ENCODE results near the gene ZNF688.
A peak's percentile ranks its signal among the peaks of the same experiment; 100 is the strongest.
"Not testable (repeated sequence)": the region's sequence is repeated elsewhere in the genome, so short reads cannot be mapped to it uniquely, and the experiment has no call there.

The ZNF688 gene

GRCh38 chr16:30601966-30602365 is 30.5 kb upstream of the ZNF688 start:
- no peak for TF ChIP-seq CTCF (IDR thresholded peaks at IDR 0.05; ENCODE audit: insufficient read depth, low read depth, low read length, missing control alignments)
- no peak for DNase-seq (ENCODE audit: low read depth)
- no peak overlapping the region for H3K4me3 ChIP-seq (ENCODE audit: low read depth, low read length)

- no peak overlapping the region for H3K4me3 ChIP-seq (ENCODE audit: low read depth, low read length)
- TF ChIP-seq CTCF (IDR thresholded peaks at IDR 0.05; ENCODE audit: insufficient read depth, low read depth, low read length, missing control alignments) = no peak
- DNase-seq (ENCODE audit: low read depth) = no peak
Measured at GRCh38 chr16:30600929-30601328, 29.4 kb upstream of the ZNF688 start.

- H3K4me3 ChIP-seq (ENCODE audit: low read depth, low read length) = no peak overlapping the region
- DNase-seq (ENCODE audit: low read depth) = no peak
- TF ChIP-seq CTCF (IDR thresholded peaks at IDR 0.05; ENCODE audit: insufficient read depth, low read depth, low read length, missing control alignments) = no peak
Measured at GRCh38 chr16:30600215-30600614, 28.7 kb upstream of the ZNF688 start.

- no peak overlapping the region for H3K4me3 ChIP-seq (ENCODE audit: low read depth, low read length)
- TF ChIP-seq CTCF (IDR thresholded peaks at IDR 0.05; ENCODE audit: insufficient read depth, low read depth, low read length, missing control alignments) = no peak
- no peak for DNase-seq (ENCODE audit: low read depth)
Measured at GRCh38 chr16:30592871-30593270, 21.4 kb upstream of the ZNF688 start.

- H3K4me3 ChIP-seq (ENCODE audit: low read depth, low read length); DNase-seq (ENCODE audit: low read depth): not testable (repeated sequence)
Measured at GRCh38 chr16:30590869-30591268, 19.4 kb upstream of the ZNF688 start.

GRCh38 chr16:30589582-30589981 is 18.1 kb upstream of the ZNF688 start:
- not testable (repeated sequence) for H3K4me3 ChIP-seq (ENCODE audit: low read depth, low read length); DNase-seq (ENCODE audit: low read depth)

GRCh38 chr16:30588651-30589050 is 17.1 kb upstream of the ZNF688 start:
- DNase-seq (ENCODE audit: low read depth) = no peak
- H3K4me3 ChIP-seq (ENCODE audit: low read depth, low read length) = no peak overlapping the region
- TF ChIP-seq CTCF (IDR thresholded peaks at IDR 0.05; ENCODE audit: insufficient read depth, low read depth, low read length, missing control alignments) = no peak

GRCh38 chr16:30585400-30586191 is 14.1 kb upstream of the ZNF688 start, which contains the start of gene ZNF785:
ZNF785 (minus strand) TSS chr16:30585697; CDS start chr16:30585611, 86 bp downstream.
- no peak for TF ChIP-seq CTCF (IDR thresholded peaks at IDR 0.05; ENCODE audit: insufficient read depth, low read depth, low read length, missing control alignments)
- H3K4me3 ChIP-seq (ENCODE audit: low read depth, low read length) = peak within 1 kb of the TSS; percentile 60
- peak; percentile 98 for DNase-seq (ENCODE audit: low read depth)
